Duodenal mucosa (tissue), 2 donors: ENCODE results near the gene ADGRD2.

Experiments used
- H3K27ac ChIP-seq: one replicate; pipeline ENCODE4 v1.7.0; 2013; ENCODE audit warnings: low read depth, low read length
- H3K27me3 ChIP-seq, 2 donors: one replicate each; pipeline ENCODE4 v1.7.0; 2013; ENCODE audit warnings: low read length in 2 of 2, control low read depth in 1 of 2; ENCODE audit not compliant: insufficient read depth in 2 of 2, control insufficient read depth in 1 of 2
- H3K36me3 ChIP-seq, 2 donors: one replicate each; pipeline ENCODE4 v1.7.0; 2013; ENCODE audit warnings: low read length in 2 of 2, control low read depth in 1 of 2; ENCODE audit not compliant: insufficient read depth in 2 of 2, control insufficient read depth in 1 of 2
- H3K4me1 ChIP-seq, 2 donors: one replicate each; pipeline ENCODE4 v1.7.0; 2013; ENCODE audit warnings: low read length in 2 of 2, control low read depth in 1 of 2; ENCODE audit not compliant: insufficient read depth in 2 of 2, control insufficient read depth in 1 of 2
- H3K4me3 ChIP-seq, 2 donors: one replicate each; pipeline ENCODE4 v1.7.0; 2013; ENCODE audit warnings: low read length in 2 of 2, low read depth in 1 of 2
- H3K9ac ChIP-seq, 2 donors: one replicate each; pipeline ENCODE4 v1.7.0; 2013; ENCODE audit warnings: low read length in 2 of 2, low read depth in 1 of 2
- H3K9me3 ChIP-seq, 2 donors: one replicate each; pipeline ENCODE4 v1.7.0; 2013; ENCODE audit warnings: low read length in 2 of 2, control low read depth in 1 of 2; ENCODE audit not compliant: control insufficient read depth in 1 of 2

ADGRD2 gene

DNA sequence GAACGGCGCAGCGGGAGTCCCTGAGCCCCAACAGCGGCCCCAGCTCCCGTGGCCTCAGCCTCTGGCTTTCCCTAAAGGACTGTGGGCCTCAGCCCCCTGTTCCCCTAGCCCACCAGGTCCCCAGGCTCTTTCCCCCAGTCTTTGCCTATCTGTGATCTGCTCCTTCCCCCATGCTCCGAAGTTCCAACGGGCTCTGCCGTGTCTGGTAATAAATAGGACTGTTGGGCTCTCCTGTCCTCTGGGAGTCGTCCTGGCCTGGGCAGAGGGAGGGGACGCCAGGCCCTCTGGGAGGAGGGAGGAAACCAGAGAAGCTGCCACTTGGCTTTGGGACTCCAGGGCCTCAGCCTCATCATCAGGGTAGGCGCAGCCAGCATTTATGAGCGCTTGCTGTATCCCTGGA, 28.1 kb downstream of the ADGRD2 start:
- Histone ChIP-seq H3K9me3 (no peaks in the 10 kb centered on the region), H3K4me3 (no peak overlapping the region), H3K9ac (no peak overlapping the region), H3K36me3 (no peaks in the 10 kb centered on the region), H3K4me1 (peaks cover 0 to 4% of the 10 kb centered on the region in 2 donors), H3K27me3 (peaks cover 36 to 41% of the 10 kb centered on the region in 2 donors), H3K27ac (no peak overlapping the region)

DNA sequence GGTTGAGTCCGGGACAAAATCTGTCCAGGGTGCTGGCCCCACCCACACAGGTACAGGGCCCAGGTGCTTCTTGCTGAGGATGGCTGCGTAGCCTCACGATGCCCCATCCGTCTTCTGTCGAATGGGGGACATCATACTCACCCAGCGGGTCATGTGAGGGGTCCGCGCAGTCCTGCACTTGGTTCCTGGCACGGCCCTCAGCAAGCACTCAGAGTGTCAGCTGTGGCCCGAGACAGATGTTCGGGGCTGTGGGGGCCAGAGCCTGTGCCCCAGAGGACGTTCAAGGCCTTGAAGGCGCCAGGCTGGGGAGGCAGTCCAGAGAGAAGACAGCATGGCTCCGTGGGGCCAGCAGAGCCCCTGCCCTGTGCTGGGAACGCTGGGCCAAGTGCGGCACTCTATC, 29.1 kb downstream of the ADGRD2 start:
- Histone ChIP-seq H3K4me3 (no peak overlapping the region), H3K9ac (no peak overlapping the region), H3K27me3 (peaks cover 36 to 41% of the 10 kb centered on the region in 2 donors), H3K4me1 (peaks cover 0 to 4% of the 10 kb centered on the region in 2 donors), H3K36me3 (no peaks in the 10 kb centered on the region), H3K9me3 (no peaks in the 10 kb centered on the region), H3K27ac (no peak overlapping the region)

DNA sequence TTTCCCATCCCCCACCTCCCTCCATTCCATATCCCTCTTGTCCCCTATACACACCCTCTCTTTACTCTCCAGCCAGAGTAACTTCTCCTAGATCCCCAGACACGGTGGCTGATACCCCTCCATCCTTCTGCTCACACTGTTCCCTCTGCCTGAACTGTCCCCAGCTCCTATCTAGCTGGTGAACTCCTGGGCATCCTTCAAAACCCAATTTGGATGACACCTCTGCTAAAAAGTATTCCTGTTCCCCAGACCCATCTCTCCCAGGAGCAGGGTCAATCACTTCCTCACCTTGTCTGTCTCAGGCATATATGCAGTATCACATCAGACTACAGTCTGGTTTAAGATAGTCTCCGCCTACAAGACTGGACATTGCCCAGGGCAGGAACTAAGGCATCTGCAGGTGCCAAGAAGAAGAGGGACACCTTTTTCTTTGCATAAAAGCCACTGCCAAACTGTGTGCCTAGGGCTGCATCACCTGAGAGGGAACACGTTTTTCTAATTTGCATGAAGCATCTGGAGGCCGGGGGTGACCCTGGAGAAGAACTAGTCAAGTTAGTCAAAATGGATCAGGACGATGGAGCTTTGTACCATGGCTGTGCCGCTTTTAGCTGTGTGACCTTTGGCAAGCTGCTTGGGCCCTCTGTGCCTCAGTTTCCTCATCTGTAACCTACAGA, 29.8 kb downstream of the ADGRD2 start:
- H3K36me3 ChIP-seq: no peaks in the 10 kb centered on the region
- peaks cover 0 to 4% of the 10 kb centered on the region in 2 donors for H3K4me1 ChIP-seq
- no peak overlapping the region for H3K27ac ChIP-seq
- H3K27me3 ChIP-seq: peaks cover 32 to 41% of the 10 kb centered on the region in 2 donors
- H3K9ac ChIP-seq: no peak overlapping the region
- H3K4me3 ChIP-seq: no peak overlapping the region
- H3K9me3 ChIP-seq: no peaks in the 10 kb centered on the region

DNA sequence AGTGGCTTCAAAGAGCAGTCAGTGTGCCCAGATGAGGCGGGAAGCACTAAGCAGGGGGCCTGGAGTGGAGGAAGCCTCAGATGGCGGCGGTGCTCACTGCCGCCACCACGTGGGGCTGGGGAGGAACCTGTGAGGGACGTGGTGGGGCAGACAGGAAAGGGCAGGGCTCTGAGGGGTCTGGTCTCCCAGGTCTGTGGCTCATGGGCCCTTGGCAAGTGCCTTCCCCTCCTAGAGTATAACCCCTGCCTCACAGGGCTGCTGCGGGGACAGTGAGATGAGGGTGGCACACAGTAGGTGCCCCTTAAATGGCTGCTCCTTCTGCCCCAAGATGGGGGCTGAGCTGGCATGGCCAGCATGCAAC, 30.4 kb downstream of the ADGRD2 start:
- Histone ChIP-seq H3K36me3 (no peaks in the 10 kb centered on the region), H3K27ac (no peak overlapping the region), H3K4me3 (no peak overlapping the region), H3K9ac (no peak overlapping the region), H3K4me1 (peaks cover 0 to 4% of the 10 kb centered on the region in 2 donors), H3K27me3 (peaks cover 30 to 41% of the 10 kb centered on the region in 2 donors), H3K9me3 (no peaks in the 10 kb centered on the region)

DNA sequence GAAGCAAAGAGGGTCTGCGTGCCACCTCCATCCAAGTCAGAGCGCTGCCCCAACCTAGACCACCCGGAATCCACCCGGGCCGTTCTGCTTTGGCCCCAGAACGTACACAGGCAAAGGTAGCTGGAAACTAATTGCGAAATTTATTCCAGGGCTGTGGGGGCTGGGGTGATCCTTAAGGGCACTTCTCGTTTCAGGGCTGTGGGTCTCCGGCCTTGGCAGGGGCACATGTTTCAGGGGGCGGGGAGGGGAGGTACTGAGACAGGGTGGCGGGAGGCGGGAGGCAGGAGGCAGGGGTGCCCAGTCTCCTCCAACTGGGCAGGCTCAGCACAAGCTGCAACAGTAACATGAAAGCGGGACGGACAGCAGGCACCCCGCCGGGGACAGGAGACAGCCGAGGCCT, 30.9 kb downstream of the ADGRD2 start:
- H3K27me3 ChIP-seq: peaks cover 32 to 36% of the 10 kb centered on the region in 2 donors
- H3K4me3 ChIP-seq: no peak overlapping the region
- H3K9ac ChIP-seq: no peak overlapping the region
- H3K36me3 ChIP-seq: no peaks in the 10 kb centered on the region
- no peak overlapping the region for H3K27ac ChIP-seq
- peaks cover 0 to 4% of the 10 kb centered on the region in 2 donors for H3K4me1 ChIP-seq
- no peaks in the 10 kb centered on the region for H3K9me3 ChIP-seq

DNA sequence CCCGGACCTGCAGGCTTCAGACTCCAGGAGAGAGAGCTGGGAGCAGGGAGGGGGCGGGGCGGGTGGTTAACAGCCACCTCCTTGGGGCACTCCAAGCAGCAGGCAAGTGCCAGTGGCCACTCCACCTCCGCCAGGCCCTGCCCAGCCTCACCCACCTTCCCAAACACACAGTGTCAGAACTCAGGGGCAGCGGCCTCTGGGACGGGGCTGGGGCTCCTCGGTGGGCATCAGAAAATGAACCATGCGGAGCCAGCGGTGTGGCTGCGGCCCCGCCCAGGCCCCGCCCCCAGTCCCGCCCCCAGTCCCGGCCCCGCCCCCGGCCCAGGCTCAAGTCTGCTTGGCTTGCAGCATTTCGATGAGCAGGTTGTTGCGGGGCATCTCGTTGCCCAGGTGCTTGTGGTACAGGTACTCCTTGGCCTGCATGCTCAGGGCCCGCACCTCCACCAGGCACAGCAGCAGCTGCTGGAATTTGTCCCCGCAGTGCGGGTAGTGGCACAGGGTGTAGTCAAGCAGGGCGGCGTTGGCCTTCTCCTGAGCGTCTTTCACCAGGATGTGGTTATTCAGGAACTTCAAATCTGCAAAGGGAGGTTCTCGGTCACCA, 32.3 kb downstream of the ADGRD2 start:
- Histone ChIP-seq H3K9me3 (no peaks in the 10 kb centered on the region), H3K36me3 (no peaks in the 10 kb centered on the region), H3K27ac (no peak overlapping the region), H3K4me3 (no peak overlapping the region), H3K27me3 (peaks cover 29 to 47% of the 10 kb centered on the region in 2 donors), H3K4me1 (peaks cover 0 to 4% of the 10 kb centered on the region in 2 donors), H3K9ac (no peak overlapping the region)

DNA sequence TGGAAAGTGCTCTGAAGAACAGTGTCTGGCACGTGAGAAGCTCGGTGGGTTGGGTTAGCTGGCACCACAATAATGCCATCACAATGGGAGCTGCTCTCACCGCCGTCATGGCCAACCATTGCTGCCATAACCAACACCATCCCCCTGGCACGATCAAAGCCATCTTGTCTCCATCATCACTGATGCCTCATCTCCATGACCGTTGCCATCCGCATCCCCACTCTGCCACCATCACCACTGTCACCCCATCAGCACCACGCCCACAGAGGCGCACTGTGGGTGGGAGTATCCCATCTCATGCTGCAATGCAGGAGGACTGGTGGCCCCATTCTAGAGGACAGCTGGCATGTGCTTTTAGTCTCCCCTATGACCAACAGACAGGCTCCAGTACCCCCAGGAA, 33.2 kb downstream of the ADGRD2 start:
- Histone ChIP-seq H3K4me3 (no peak overlapping the region), H3K36me3 (no peaks in the 10 kb centered on the region), H3K9me3 (no peaks in the 10 kb centered on the region), H3K4me1 (peaks cover 0 to 4% of the 10 kb centered on the region in 2 donors), H3K27me3 (peaks cover 22 to 42% of the 10 kb centered on the region in 2 donors), H3K27ac (no peak overlapping the region), H3K9ac (no peak overlapping the region)

DNA sequence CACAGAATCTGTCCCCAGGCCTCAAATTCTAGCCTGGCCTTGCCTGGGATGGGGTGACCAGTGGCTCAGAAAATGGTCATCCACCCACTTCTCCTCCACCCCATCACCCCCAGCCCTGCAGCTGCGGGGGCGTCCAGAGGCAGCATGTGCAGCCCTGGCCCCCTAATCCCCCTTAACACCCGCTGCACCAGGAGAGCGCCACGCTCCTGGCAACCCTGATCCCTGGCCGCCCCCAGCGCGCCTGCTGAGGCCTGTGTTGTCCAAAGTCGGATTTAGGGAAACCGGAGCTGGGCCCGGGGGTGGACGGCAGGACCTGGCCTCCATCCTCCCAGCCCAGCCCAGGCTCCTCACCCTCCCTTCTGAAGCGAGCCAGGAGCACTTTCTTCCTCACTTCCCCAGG, 35.0 kb downstream of the ADGRD2 start:
- Histone ChIP-seq H3K36me3 (no peaks in the 10 kb centered on the region), H3K4me1 (peaks cover 0 to 3% of the 10 kb centered on the region in 2 donors), H3K9me3 (no peaks in the 10 kb centered on the region), H3K9ac (no peak overlapping the region), H3K27ac (no peak overlapping the region), H3K27me3 (peaks cover 9 to 37% of the 10 kb centered on the region in 2 donors), H3K4me3 (no peak overlapping the region)

DNA sequence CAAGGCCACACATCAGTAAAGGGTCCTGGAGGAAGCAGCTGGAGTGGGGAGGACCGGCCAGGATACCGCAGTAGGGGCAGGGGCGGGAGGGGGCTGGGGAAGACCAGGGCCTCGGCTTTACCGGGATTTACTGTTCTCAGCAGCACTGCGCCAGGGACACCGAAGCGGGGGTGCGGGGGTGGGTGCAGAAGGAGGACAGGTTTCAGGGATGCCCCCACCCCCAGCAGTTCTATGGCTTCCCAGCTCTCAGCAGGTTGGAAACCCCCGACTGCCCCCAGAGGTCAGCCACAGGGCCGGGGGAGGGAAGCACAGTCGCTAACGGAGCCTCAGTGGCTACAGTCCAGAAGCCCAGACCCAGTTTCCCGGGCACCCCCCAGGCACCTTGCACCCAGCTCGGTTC, 35.7 kb downstream of the ADGRD2 start:
- Histone ChIP-seq H3K9ac (no peak overlapping the region), H3K4me1 (no peaks in the 10 kb centered on the region), H3K27me3 (peaks cover 8 to 37% of the 10 kb centered on the region in 2 donors), H3K36me3 (no peaks in the 10 kb centered on the region), H3K27ac (no peak overlapping the region), H3K9me3 (no peaks in the 10 kb centered on the region), H3K4me3 (no peak overlapping the region)

DNA sequence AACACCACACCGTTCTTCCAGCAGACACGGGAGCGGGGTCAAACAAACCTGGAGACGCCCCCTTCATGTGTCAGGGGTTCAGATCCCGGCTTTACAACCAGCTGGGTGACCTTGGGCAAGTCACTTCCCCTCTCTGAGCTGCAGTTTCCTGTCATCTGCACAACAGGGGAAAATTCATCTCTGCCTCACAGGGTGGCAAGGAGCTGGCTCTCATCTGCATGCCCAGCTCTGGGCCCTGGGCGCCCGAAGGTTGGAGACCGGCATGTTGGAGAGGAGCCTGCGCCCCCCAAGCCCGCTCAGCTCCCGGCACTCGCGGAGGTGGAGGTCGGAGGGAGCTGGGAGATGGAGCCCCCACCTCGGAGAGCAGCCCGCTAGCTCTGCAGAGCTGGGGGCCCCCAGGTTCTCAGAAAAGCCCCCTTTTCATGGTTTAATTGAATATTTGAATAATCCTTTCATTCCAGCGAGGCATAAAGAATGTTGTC, 36.6 kb downstream of the ADGRD2 start:
- Histone ChIP-seq H3K4me3 (no peak overlapping the region), H3K9ac (no peak overlapping the region), H3K9me3 (no peaks in the 10 kb centered on the region), H3K4me1 (no peaks in the 10 kb centered on the region), H3K36me3 (no peaks in the 10 kb centered on the region), H3K27me3 (peaks cover 8 to 30% of the 10 kb centered on the region in 2 donors), H3K27ac (no peak overlapping the region)
